Nephron (organoid): Measurements from ENCODE around the gene CREB5.
A peak's percentile ranks its signal among the peaks of the same experiment; 100 is the strongest.

Source experiments
- H3K27ac Mint-ChIP-seq, 3 experiments: 2 replicates each; pipeline ENCODE4 v1.8.0; 2020; ENCODE audit warnings: mixed read lengths in 3 of 3, mild to moderate bottlenecking in 2 of 3, moderate library complexity in 1 of 3
- H3K27me3 Mint-ChIP-seq: 2 replicates; pipeline ENCODE4 v1.8.0; 2021; ENCODE audit warnings: low read depth, mild to moderate bottlenecking, moderate library complexity, mixed read lengths
- H3K36me3 Mint-ChIP-seq: 2 replicates; pipeline ENCODE4 v1.8.0; 2020; ENCODE audit warnings: low read depth, mixed read lengths
- H3K4me1 Mint-ChIP-seq: 2 replicates; pipeline ENCODE4 v1.8.0; 2020; ENCODE audit warnings: mixed read lengths
- H3K4me3 Mint-ChIP-seq, 3 experiments: 2 replicates each; pipeline ENCODE4 v1.8.0; 2020; ENCODE audit warnings: mild to moderate bottlenecking in 3 of 3, mixed read lengths in 3 of 3, moderate library complexity in 2 of 3
- H3K9me3 Mint-ChIP-seq: 2 replicates; pipeline ENCODE4 v1.8.0; 2020; ENCODE audit warnings: mixed read lengths
- CTCF ChIP-seq, 3 experiments: fragments of 200-600 bp; sonication (generic); IDR thresholded peaks; one replicate each; pipeline ENCODE4 v1.5.0; 2021; ENCODE audit warnings: antibody characterized with exemption in 3 of 3; ENCODE audit not compliant: unreplicated experiment in 3 of 3

CREB5 gene

GRCh38 chr7:28811701-28812430 is 399.5 kb downstream of the CREB5 start:
- TF ChIP-seq CTCF (IDR thresholded peaks at IDR 0.05; ENCODE audit: unreplicated experiment in 3 of 3): no peak
- H3K4me3 Mint-ChIP-seq: no peak overlapping the region
- H3K4me1 Mint-ChIP-seq: peaks cover 27% of the 10 kb centered on the region
- no peaks in the 10 kb centered on the region for H3K9me3 Mint-ChIP-seq
- H3K27me3 Mint-ChIP-seq: no peaks in the 10 kb centered on the region
- peaks cover 10% of the 10 kb centered on the region for H3K36me3 Mint-ChIP-seq
- peak overlapping the region in 2 of 3 experiments; percentile 35 to 42 for H3K27ac Mint-ChIP-seq

- Mint-ChIP-seq H3K36me3 (peaks cover 8% of the 10 kb centered on the region), H3K4me1 (peaks cover 27% of the 10 kb centered on the region), H3K27me3 (no peaks in the 10 kb centered on the region), H3K4me3 (no peak overlapping the region), H3K27ac (peak overlapping the region in 1 of 3 experiments; percentile 91), H3K9me3 (no peaks in the 10 kb centered on the region)
- no peak for TF ChIP-seq CTCF (IDR thresholded peaks at IDR 0.05; ENCODE audit: unreplicated experiment in 3 of 3)
Observed at GRCh38 chr7:28812616-28813015, 400.3 kb downstream of the CREB5 start.

GRCh38 chr7:28813243-28813962 is 401.1 kb downstream of the CREB5 start:
- H3K4me1 Mint-ChIP-seq: peaks cover 27% of the 10 kb centered on the region
- no peaks in the 10 kb centered on the region for H3K27me3 Mint-ChIP-seq
- H3K4me3 Mint-ChIP-seq: no peak overlapping the region
- H3K36me3 Mint-ChIP-seq: peaks cover 13% of the 10 kb centered on the region
- peak overlapping the region; percentile 30 to 91 (median 72) for H3K27ac Mint-ChIP-seq
- no peak for TF ChIP-seq CTCF (IDR thresholded peaks at IDR 0.05; ENCODE audit: unreplicated experiment in 3 of 3)
- no peaks in the 10 kb centered on the region for H3K9me3 Mint-ChIP-seq

GRCh38 chr7:28815369-28815927 is 403.1 kb downstream of the CREB5 start:
- H3K4me1 Mint-ChIP-seq: peaks cover 27% of the 10 kb centered on the region
- no peak overlapping the region for H3K27ac Mint-ChIP-seq
- TF ChIP-seq CTCF (IDR thresholded peaks at IDR 0.05; ENCODE audit: unreplicated experiment in 3 of 3): no peak
- no peaks in the 10 kb centered on the region for H3K27me3 Mint-ChIP-seq
- no peaks in the 10 kb centered on the region for H3K9me3 Mint-ChIP-seq
- H3K36me3 Mint-ChIP-seq: peaks cover 25% of the 10 kb centered on the region
- no peak overlapping the region for H3K4me3 Mint-ChIP-seq

- H3K4me3 Mint-ChIP-seq: no peak overlapping the region
- H3K36me3 Mint-ChIP-seq: peaks cover 25% of the 10 kb centered on the region
- H3K4me1 Mint-ChIP-seq: peaks cover 27% of the 10 kb centered on the region
- no peaks in the 10 kb centered on the region for H3K9me3 Mint-ChIP-seq
- H3K27ac Mint-ChIP-seq: no peak overlapping the region
- TF ChIP-seq CTCF (IDR thresholded peaks at IDR 0.05; ENCODE audit: unreplicated experiment in 3 of 3): no peak
- no peaks in the 10 kb centered on the region for H3K27me3 Mint-ChIP-seq
Observed at GRCh38 chr7:28815928-28816373, 403.6 kb downstream of the CREB5 start.
